ENCODE data around the gene TFDP2.
A peak's percentile ranks its signal among the peaks of the same experiment; 100 is the strongest.

TFDP2 gene

GRCh38 chr3:142065344-142065743, 84.0 kb downstream of the TFDP2 start:
- DNase-seq: no peak

GRCh38 chr3:142064454-142064853, 84.9 kb downstream of the TFDP2 start:
- DNase-seq: no peak

- DNase-seq: no peak
Measured at GRCh38 chr3:142057331-142057725, 92.0 kb downstream of the TFDP2 start.

- DNase-seq: no peak
Measured at GRCh38 chr3:142056656-142057330, 92.6 kb downstream of the TFDP2 start.

DNA sequence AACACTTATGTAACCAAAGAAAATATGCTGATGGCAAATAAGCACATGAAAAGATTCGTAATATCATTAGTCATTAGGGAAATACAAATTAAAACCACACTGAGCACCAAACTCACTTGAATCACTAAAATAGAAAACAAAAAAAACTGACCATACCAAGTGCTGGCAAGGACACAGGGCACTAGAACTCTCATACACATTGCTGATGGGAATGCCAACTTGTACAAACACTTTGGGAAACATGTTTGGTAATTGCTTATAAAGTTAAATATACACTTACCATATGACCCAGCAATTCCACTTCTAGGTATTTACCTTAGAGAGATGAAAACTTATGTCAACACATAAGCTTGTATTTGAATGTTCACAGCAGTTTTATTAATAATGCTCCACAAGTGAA, 95.5 kb downstream of the TFDP2 start:
- no peak for DNase-seq

GRCh38 chr3:142053244-142053643, 96.1 kb downstream of the TFDP2 start:
- DNase-seq: no peak

- no peak for DNase-seq
Measured at GRCh38 chr3:142051351-142051750, 98.0 kb downstream of the TFDP2 start.

DNA sequence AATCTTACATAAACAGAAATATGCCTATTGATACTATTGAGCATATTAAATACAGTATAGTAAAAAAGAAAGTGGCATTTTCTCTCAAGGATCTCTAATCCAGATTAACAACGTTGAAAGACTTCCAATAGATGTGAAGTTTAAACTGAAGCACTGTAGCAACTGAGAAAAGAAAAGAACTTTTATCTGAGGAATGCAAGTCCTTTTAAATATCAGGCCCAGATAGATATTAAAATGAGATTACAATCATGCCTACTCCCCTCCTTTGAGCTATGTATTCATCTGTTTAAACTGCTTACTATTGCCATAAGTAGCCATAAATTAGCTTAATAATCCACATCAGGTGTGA, 102.3 kb downstream of the TFDP2 start:
- DNase-seq: no peak

DNA sequence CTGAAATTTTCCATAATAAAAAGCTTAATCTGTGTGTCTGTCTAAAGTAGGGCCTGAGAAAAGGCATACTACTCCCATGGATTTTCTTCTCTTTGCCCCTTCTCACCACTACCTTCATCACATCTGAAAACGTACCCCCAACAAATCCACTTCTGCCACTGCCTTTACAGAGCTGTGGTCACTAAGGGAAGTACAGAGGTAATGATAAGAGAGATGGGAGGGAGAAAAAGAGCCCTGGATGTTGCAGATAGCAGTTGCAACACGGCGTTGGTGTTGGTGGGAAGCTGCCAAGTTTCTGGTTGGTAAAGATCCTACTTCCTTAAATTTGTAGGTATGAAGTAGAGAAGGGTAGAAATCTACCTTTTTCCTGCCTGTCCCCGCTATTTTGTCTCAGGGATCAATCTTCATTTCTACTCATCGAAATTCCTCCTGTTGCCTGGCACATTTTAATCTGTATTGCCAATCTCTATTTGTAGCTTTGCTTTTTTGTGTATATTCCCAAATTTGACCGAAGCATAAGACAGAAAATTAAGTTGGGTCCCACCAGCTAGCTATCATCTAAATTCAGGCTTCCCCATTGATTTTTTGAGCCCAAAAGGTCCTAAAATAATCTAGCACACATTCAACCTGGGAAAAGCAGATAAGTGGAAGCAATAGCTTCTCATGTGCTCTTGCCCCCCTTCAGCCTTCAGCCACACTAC, 102.9 kb downstream of the TFDP2 start:
- DNase-seq: no peak

DNA sequence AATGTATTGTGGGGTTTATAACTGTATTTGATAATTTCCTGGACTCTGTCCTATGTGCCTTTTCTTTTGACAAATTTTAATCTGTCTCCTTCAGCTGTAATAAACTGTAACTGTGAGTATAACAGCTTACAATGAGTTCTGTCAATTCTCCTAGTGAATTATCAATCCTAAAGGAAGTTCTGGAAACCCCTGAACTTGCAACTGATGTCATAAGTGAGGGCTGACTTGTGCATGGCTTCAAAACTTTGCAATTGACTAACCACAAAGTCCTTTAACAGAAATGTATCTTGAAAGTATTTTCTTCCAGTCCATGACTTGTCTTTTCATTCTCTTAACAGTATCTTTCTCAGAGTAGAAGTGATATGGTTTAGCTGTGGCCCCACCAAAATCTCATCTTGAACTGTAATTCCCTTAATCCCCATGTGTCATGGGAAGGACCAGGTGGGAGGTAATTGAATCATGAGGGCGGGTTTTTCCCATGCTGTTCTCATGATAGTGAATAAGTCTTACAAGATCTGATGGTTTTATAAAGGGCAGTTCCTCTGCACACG, 108.3 kb downstream of the TFDP2 start:
- no peak for DNase-seq

- DNase-seq: no peak
Measured at GRCh38 chr3:142035308-142035922, 113.9 kb downstream of the TFDP2 start.

DNA sequence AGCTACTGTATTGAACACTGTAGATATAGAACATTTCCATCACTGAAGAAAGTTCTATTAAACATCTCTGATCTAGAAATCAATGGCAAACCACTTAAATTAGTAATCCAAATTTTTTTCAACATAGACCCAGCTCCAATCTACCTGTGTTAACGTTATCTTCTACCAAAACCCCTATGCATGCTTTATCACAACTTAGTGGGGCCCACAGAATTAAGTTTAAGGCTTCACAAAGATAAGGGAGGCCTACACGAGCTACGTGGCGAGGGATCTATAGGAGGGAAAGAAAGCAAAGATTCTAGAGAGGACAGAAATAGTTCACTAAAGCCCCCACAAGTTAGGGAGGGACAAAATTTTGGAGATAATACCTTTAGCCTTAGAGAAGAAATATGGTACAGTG, 116.1 kb downstream of the TFDP2 start:
- DNase-seq: no peak

DNA sequence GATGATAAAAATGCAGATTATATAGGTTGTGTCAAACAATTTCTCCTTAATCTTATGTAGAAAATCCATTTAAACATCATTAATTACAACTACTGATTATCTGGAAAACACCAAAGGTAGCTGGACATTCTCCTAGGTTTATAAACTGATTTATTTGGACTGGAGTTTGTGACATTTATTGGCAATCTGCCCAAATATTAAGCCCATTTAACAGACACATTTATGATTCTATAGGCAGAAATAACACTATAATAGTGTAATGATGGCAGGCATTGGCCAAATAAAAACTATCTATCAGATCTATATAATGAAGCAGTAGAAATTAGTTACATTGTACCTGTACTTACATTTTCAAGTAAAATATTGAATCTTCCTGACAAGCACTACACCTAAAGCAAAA, 117.8 kb downstream of the TFDP2 start:
- no peak for DNase-seq

- no peak for DNase-seq
Measured at GRCh38 chr3:142029791-142030190, 119.6 kb downstream of the TFDP2 start.

GRCh38 chr3:142029052-142029642, 120.2 kb downstream of the TFDP2 start:
- peak; percentile 18 for DNase-seq

GRCh38 chr3:142028243-142028777, 121.0 kb downstream of the TFDP2 start:
- peak; percentile 67 for DNase-seq

GRCh38 chr3:142027735-142028134, 121.6 kb downstream of the TFDP2 start:
- DNase-seq: peak; percentile 90

GRCh38 chr3:142027300-142027699, 122.0 kb downstream of the TFDP2 start:
- peak; percentile 18 for DNase-seq

DNA sequence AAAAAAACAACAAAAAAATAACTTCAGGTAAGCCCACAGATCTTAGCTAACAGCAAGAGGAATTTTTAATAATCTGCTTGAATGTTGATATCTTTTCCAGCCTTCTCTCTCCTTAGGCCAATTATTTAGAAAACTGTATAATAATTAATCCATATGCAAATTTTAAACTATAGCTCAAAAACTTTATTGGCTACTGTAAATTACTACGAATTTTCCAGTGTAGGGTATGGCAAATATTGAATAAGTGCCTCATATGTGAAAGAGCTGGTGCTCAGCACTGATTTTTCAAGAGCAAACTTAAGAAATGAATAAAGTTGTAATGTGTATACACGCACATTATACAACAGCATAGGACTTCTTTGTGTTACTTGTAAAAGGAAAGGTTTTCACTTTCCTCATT, 123.0 kb downstream of the TFDP2 start:
- DNase-seq: no peak

- peak; percentile 18 for DNase-seq
Measured at GRCh38 chr3:142022381-142022780, 127.0 kb downstream of the TFDP2 start.

DNA sequence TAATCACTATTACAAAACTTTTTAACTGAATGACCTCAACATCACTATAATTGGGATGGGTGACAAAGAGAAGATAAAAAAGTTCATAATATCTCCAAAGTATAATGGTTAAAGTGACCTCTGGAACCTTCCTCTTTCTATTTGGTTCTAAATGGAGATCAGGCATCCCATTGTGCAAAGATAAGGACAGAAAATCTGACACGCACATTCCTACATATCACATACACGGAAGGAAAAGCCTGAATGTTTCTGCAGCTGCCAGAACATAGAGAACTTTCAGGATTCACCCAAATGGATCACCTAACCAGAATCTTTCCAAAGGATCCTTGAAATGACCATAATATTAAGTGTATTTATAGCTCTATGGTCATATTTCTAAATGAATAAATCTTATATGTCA, 128.2 kb downstream of the TFDP2 start:
- no peak for DNase-seq

DNA sequence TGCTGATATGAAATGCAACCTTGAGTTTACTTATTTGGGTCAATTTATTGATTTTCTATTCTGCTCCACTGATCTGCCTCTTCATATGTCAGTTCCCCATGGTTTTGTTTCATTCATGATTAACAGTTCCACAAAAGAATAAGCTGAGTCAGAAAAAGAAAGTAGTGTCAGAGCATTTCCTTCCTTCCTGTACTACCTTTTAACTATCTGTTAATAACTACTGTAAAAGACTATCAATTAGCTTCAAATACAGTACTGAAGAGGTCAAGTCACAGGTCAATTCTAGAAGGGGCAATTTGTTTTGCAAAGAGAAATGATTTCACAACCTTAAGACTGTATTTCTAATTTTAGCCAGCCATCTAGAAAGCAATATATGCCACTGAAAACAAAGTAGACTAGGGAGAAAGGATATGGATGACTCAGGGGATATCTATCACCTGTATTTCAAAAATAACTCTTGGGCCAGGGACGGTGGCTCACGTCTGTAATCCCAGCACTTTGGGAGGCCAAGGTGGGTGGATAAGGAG, 129.5 kb downstream of the TFDP2 start:
- DNase-seq: peak; percentile 26

- no peak for DNase-seq
Measured at GRCh38 chr3:142013993-142014392, 135.4 kb downstream of the TFDP2 start.
